Inferior parietal cortex (tissue), 1 donor: ENCODE measurements around the gene CAMTA1.

Source experiments
- DNase-seq: peaks from one replicate; pipeline ENCODE4 v3.0.0-alpha.2; 2016; ENCODE audit errors: extremely low spot score

Gene CAMTA1

DNA sequence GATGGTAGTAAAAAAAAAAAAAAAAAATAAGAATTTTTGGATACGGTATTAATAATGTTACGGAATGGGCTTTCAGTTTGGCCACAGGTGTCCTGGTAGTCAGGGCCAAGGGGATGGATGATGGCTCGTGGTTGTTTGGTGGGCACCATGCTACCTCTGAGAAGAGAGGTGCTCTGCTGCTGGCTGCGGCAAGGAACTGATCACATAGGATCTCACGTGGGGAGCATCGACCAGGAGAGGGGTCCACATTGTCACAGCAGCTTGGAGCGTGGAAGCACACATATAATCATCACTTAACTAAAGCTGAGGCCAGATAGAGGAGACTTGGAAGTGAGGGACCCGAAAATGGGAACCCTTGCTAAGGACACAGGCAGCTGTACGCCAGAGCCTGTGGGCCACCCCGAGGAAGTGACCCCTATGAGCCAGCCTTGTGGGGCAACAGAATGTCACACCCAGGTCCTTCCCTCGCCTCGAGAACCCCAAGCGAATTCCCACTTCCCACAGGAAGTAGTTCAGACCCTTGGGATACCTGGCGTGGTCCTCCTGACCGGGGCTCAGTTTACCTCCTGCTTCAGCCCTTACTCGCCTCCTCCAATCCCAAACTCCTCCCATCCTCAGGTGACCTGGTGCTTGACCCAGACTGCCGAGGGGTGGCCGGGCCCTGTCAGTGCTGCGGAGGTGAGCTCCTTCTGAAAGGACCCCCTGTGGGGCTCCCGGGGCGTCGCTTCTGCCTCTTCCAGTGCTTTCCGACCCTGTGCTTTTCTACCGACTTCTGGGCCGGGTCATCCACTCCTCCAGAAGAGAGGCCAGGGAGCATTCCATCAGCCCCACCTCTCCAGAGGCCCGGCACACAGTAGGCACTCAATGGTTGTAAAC lies 222.0 kb downstream of the CAMTA1 start:
- DNase-seq: no peak

DNA sequence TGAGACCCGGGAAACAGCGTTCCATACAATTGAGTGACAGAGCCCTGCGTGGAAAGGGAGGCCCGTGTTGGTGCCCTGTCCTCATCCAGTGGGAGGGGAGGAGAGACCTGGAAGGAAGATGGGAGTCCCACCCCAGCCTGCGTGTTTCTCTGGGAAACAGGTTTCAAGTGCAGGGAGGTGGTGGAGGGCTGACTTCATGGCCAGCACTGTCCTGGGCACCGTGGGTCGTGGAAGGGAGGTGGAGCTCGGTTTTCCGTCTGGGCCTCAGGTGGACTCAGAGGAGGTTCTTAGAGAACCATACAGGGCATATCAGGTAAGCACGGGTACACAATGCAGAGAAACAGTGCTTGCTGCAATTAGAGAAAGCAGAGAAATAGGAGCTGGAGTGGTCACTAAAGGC lies 222.6 kb downstream of the CAMTA1 start:
- DNase-seq: no peak

DNA sequence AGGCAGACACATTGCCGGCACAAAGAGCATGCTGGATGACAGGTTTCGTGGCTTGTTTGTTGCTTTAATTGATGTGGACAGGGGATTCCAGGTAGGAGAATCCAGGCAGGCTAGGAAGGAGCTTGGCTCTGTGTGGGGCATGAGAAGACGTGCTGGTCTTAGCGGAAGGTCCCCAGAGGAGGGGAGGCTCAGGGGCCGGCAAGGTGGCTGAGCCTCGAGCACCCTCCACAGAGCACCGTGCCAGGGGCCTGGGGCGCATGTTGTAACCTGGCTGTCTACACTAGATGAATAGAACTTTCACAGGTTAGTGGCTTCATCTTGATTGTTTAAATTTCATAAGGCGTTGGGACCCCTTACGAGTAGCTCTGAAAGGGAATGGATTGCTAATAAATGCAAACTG lies 223.1 kb downstream of the CAMTA1 start:
- DNase-seq: no peak

DNA sequence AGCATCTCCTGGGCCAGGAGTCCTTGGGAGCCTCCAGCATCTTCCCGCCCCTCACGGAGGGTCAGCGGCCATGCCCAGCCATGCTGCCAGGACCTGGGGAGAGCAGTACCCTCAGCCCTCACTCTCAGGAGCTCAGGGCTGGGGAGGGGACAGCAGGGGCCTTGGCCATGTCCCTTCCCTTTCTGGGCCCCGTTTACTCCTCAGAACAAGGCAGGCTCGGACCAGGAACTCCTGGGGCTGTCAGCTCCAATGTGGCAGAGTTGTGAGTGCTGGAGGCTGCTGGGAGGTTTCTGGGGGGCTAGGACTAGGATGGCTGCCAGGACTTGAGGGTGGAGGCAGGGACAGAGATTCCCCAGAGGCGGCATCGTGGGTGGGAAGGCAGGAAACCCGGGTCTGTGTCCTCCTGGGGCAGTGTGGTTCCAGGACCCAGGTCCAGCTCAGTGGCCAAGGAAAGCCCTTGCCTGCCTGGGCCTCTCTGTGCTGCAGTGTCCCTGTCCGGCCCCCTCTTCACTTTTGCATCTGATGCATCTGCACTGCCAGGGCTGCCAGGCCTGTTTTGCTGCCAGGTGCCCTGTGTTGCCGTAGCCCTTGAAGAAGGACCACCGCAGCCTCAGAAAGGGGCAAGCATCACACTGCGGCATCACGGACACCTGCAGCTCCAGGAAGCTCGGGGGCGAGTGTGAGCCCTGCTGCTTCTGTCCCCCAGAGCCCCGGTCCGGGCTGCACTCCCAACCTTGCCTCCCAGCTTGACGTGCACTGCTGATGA lies 223.9 kb downstream of the CAMTA1 start:
- no peak for DNase-seq

DNA sequence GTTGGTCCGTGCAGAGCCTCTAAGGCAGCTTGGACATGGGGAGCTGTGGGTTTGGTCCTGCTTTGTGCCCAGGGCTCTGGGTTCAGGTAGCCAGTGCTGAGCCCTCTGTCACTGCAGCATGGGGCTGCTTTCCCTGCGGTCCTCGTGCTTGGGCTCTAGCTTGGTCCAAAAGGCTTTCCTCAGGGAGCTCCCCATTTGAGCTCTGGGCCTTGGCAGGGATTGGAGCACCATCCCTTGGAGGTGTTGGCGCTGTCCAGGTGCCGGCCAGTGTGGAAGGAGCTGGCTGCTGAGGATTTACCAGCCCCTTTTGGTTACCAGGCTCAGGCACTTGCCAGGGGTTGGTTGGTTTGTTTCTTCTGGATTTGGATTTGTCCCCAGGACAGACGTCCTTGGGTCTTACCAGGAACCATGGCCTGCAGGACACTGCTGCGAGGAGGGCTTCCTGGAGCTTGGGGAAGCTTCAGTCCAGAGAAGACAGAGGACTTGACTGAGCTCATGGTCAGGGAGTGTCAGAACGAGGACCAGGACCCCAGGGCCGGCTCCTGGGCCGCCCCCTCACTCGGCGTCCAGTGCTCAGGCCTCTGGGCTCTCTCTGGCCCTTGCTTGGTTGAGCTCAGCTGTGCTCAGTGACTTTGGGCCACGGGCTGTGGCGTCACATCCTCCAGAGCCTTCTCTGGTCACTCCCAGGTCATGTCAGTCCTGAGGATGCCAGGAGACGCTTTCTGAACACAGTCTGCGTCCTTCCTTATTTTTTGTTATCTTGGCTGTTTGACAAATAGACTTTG lies 224.7 kb downstream of the CAMTA1 start:
- no peak for DNase-seq

DNA sequence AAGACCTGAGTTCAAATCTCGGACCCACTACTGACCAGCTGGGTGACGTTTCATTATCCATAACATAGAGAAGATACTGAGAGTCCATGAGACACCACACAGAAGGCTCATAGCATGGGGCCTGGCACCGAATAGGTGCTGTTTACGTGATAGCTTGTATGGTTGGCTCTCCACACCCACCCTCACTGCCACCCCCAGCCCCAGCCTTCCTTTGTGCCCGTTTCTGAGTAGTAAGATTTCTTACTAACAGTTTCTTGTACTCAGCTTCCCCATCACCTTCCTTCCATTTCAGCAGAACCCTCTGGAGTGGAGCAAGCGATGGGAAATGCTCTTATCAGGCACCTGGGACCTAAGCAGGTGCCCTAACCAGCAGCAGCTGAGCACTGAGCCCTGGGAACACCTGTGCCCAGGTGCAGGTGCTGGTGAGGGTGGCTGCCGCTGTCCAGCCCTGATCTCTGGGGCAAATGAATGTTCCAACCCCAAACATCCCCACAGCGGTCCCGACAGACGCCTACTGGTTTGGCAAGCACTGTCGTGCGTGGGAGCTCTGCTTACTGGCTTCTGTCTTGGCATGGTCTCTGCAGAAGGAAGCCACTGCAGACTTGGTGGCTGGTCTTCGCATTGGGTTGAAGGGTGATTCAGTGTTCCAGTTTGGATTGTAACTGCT lies 225.4 kb downstream of the CAMTA1 start:
- DNase-seq: peak; percentile 17

GRCh38 chr1:7011826-7012225 lies 226.6 kb downstream of the CAMTA1 start:
- no peak for DNase-seq

DNA sequence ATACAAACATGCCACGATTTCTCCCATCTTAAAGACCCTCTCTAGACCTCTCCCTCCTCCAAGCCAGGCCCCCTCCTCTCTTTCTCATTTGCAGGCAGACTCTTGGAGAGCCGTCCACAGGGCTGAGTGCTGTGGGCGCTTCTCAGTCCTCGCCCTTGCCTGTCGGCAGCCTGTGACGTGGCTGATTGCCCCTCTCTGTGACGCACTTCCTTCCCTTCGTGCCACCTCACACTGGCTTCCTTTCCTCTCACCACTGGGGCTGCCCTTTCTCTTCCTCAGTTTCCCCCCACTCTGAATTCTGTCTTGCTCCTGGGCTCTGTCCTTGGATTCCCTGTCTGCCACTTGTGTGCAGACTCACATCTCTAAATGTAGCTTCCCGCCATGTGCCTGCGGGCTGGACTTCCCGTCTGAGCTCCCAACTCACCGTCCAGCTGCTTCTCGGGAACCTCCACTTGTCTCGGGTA lies 227.2 kb downstream of the CAMTA1 start:
- DNase-seq: no peak

DNA sequence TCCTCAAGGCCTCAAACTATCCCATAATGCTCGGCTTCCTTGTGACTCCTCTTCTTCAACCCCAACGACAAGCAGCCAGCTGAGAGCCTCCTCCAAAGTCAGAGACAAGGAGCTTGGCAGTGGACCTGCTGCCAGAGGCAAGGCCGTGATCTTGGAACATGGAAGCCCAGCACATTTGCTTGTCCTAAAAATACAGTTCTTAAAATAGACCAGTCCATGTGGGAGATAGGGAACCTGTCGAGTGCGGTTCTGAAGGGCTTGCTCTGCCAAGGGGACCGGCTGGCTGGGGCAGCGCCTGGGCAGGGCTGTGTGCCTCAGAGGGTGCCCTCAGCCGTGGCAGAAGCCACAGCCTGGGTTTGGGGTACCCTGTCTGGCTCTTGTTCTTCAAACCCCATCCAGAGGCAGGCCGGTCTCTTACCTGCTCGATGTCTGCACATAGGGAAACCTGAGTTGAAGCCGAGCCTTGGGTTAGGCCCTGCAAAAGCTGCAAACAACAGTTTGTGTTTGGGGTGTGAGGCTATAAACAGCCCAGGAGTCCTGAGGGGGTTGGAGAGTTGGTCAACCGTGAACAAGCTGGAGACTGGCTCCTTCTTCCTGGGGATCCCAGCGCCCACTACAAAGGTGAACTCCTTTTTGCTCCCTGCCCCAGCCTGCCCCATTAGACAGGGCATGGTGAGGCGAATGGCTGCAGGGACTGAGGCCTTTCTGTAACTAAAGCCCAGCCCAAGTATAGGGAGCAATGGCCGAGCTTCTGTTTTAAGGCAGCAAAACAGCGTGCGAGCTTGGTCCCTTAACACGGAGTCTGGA lies 228.8 kb downstream of the CAMTA1 start:
- no peak for DNase-seq

DNA sequence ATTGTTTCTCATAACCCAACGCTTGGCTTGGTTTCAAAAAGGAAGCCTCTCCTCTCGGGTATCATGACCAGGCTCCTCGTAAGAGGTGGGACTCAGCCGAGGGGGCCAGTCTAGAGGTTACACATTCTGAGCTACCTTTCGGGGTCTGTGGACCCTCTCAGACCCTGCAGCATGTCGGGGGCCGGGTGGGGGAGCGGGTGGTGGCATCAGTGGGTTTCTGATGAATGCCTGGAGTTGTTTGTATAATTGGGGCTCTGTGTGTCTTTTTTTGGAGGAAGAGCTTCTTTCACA lies 229.3 kb downstream of the CAMTA1 start:
- DNase-seq: no peak

DNA sequence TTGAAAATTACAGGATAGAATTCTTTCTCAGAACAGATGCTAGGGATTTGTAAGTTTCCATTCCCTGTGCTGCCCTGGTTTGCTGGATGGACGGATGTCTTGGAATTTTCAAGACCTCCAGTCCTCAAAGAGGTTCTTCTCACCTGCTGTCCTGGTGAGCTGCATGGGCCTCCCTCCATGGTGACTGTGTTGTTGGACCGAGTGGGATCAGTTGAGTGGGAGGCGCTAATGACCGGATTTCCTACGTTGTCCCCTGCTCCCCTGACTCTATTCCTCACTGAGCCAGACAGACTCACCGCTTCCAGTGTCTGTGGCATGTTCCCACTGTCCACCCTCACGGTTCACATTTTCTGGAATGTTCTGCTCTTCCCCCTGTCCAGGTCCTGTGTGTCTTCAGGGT lies 229.8 kb downstream of the CAMTA1 start:
- DNase-seq: no peak

GRCh38 chr1:7018351-7018750 lies 233.1 kb downstream of the CAMTA1 start:
- no peak for DNase-seq

GRCh38 chr1:7018826-7019225 lies 233.6 kb downstream of the CAMTA1 start:
- DNase-seq: no peak

DNA sequence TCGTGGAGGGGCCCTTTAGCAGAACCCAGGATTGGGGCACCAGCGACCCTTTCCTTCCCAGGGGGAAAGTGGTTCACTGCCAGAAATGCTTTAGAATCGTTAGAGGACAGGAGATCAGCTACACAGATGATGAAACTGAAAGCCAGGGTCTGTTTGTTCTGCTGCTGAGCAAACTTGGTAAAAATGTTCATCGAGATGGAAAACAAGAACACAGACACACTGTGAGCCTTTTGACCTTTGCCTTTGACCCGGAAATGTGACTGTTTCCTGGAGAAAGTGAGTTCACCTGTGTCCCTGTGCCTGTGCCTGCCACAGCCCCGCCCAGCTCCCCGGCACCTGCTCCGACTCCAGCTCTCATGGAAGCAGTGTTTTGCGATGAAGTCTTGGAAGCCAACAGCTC lies 234.3 kb downstream of the CAMTA1 start:
- DNase-seq: no peak

DNA sequence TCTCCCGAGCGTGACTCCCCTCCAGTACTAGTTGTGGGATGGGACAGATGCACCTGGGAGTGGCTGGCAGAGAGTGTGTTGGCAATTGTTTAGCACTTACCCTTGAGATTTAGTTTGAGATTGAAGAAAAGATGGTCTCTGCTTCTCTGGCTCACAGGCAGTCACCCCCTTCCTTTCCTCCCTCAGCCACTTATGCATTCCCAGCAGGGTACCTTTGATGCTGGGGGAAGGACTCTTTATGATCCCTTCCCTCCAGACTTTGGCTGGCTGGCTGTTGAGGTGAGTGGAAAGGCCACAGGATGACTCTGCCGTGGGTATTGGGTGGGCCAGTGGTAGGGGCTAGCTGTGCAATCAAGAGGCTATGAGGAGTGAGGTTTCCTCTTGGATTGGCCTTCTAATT lies 236.8 kb downstream of the CAMTA1 start:
- DNase-seq: no peak

DNA sequence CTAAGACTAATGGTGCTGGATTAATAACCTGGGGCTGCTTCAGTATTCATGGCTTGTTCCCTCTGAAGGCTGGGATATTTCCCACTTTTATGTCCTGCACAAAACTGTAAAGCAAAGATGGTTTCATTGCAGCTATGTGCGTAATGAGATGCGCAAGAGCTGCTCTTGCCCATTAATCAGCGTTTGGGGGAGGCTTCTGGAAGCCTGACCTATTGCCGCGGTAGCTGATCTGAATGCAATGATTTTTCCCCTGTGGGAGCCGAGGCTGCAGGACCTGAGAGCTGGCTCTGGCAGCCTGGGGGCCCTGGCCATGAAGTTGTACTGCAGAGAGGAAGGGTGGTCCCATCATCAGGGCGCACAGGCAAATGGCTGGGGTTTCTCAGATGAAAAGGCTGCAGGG lies 239.8 kb downstream of the CAMTA1 start:
- no peak for DNase-seq

GRCh38 chr1:7026169-7026568 lies 240.9 kb downstream of the CAMTA1 start:
- no peak for DNase-seq

GRCh38 chr1:7032992-7033391 lies 247.7 kb downstream of the CAMTA1 start:
- DNase-seq: no peak

DNA sequence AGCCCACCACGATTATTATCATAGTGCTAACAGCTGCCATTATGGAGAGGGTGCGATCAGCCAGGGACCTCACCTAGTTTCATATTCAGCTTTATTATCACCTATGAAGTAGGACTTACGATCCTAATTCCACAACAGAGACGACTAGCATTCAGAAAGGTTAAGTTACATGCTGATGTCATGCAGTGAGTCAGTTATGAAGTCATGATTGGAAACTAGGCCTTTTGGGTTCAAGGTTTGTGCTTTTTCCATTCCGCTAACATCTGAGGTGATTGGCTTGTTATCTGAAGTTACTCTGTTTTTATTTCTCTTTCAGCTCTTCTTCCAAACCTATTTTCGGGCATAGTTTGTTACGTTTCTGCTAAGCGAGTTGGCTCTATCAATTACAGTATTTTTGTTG lies 251.1 kb downstream of the CAMTA1 start:
- DNase-seq: no peak

- no peak for DNase-seq
Observed at GRCh38 chr1:7039590-7040220, 254.5 kb downstream of the CAMTA1 start.
